ENCODE data around the gene AIG1. TPM values are rescaled to one million over a fixed set of nuclear protein-coding genes. Genes with fewer than 3 reads are reported as not detected.

AIG1 gene
- total RNA-seq, 1 donor from 2014 or later, result 7.2 TPM

- TF ChIP-seq CTCF (IDR thresholded peaks at IDR 0.05), result no peak
- ATAC-seq (ENCODE audit: low read depth) (no peak), DNase-seq (no peak)
- intact Hi-C loops (cut with micrococcal nuclease), result no loop called here
- H3K27ac Mint-ChIP-seq, result no peak overlapping the region
- H3K4me3 Mint-ChIP-seq, result no peak overlapping the region
- ChIA-PET CTCF (no interaction called here), POLR2A (no interaction called here)
- no peaks in the 10 kb centered on the region for H3K27me3 Mint-ChIP-seq
- H3K36me3 Mint-ChIP-seq (ENCODE audit: low read depth), result no peaks in the 10 kb centered on the region
- no peaks in the 10 kb centered on the region for H3K4me1 Mint-ChIP-seq
- no peaks in the 10 kb centered on the region for H3K9me3 Mint-ChIP-seq
These were observed 228.2 kb downstream of the AIG1 start for GRCh38 chr6:143288923-143289322.

DNA sequence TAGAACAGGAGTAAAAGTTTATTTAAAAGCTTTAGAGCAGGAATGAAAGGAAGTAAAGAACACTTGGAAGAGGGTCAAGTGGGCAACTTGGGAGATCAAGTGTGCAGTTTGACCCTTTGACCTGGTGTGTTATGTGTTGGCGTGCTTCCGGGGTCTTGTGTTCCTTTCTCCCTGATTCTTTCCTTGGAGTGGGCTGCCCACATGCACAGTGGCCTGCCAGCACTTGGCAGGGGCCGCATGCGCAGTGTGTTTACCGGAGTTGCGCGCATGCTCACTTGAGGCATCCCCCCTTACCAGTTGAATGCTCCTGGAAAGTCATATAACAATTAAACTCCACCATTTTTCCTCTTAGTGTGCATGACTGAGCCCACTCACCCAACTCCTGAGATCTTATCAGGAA lies 229.5 kb downstream of the AIG1 start:
- H3K9me3 Mint-ChIP-seq, result no peaks in the 10 kb centered on the region
- POLR2A ChIA-PET, result no interaction called here
- no peak for TF ChIP-seq CTCF (IDR thresholded peaks at IDR 0.05)
- no peaks in the 10 kb centered on the region for H3K36me3 Mint-ChIP-seq (ENCODE audit: low read depth)
- DNase-seq (no peak), ATAC-seq (ENCODE audit: low read depth) (no peak)
- no peak overlapping the region for H3K4me3 Mint-ChIP-seq
- no peaks in the 10 kb centered on the region for H3K4me1 Mint-ChIP-seq
- no peaks in the 10 kb centered on the region for H3K27me3 Mint-ChIP-seq
- no peak overlapping the region for H3K27ac Mint-ChIP-seq
- CTCF ChIA-PET, result no interaction called here
- intact Hi-C loops (cut with micrococcal nuclease), result no loop called here

DNA sequence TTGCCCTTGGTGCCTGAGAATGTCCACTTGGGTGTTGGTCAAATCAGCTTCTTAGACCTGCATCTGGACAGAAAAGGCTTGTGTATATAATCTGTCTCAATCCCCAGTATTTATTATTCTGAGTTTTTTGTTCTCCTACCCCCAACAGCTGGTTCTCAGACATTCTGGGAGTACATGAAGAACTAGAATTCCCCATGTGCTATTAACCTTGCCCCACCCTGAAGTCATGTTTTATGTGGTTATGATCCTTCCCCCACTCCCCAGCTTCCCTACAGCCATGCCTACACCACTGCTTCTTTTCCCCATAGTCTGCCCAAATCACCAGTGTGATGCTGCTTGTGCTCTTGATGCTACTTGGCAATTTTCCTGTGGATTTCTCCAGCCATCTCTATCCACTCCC lies 232.8 kb downstream of the AIG1 start:
- POLR2A ChIA-PET, result no interaction called here
- no peaks in the 10 kb centered on the region for H3K9me3 Mint-ChIP-seq
- H3K4me1 Mint-ChIP-seq, result no peaks in the 10 kb centered on the region
- H3K27ac Mint-ChIP-seq, result no peak overlapping the region
- no peaks in the 10 kb centered on the region for H3K27me3 Mint-ChIP-seq
- no peaks in the 10 kb centered on the region for H3K36me3 Mint-ChIP-seq (ENCODE audit: low read depth)
- TF ChIP-seq CTCF (IDR thresholded peaks at IDR 0.05), result no peak
- no peak for DNase-seq
- CTCF ChIA-PET, result no interaction called here
- intact Hi-C loops (cut with micrococcal nuclease), result no loop called here
- H3K4me3 Mint-ChIP-seq, result no peak overlapping the region
- ATAC-seq (ENCODE audit: low read depth), result no peak

- Mint-ChIP-seq H3K27me3 (no peaks in the 10 kb centered on the region), H3K27ac (no peak overlapping the region), H3K4me3 (no peak overlapping the region), H3K36me3 (ENCODE audit: low read depth) (no peaks in the 10 kb centered on the region), H3K4me1 (no peaks in the 10 kb centered on the region), H3K9me3 (no peaks in the 10 kb centered on the region)
- no peak for DNase-seq
- intact Hi-C loops (cut with micrococcal nuclease), result no loop called here
- CTCF ChIA-PET, result no interaction called here
- no peak for ATAC-seq (ENCODE audit: low read depth)
- POLR2A ChIA-PET, result no interaction called here
- TF ChIP-seq CTCF (IDR thresholded peaks at IDR 0.05), result no peak
These were observed 233.7 kb downstream of the AIG1 start for GRCh38 chr6:143294265-143294860.

DNA sequence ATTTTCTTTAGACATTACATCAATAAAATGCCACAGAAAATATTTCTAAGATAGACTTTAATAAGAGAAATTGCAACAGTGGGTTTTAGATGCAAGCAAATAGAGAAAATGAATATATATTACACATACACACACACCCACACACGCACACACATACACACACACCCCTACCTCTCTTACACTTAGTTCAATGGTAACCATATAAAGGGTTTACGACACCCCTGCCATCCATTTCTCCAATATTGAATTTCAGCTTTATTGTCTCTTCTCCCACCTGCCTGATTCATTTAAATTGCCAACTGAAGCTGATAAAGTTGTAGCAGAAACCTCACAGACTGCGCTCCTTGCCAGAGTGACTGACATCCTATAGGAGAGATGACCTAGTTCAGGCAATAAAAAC lies 235.2 kb downstream of the AIG1 start:
- H3K27me3 Mint-ChIP-seq, result no peaks in the 10 kb centered on the region
- POLR2A ChIA-PET, result no interaction called here
- no peak for DNase-seq
- no peaks in the 10 kb centered on the region for H3K9me3 Mint-ChIP-seq
- H3K36me3 Mint-ChIP-seq (ENCODE audit: low read depth), result no peaks in the 10 kb centered on the region
- H3K27ac Mint-ChIP-seq, result no peak overlapping the region
- no peaks in the 10 kb centered on the region for H3K4me1 Mint-ChIP-seq
- no peak overlapping the region for H3K4me3 Mint-ChIP-seq
- CTCF ChIA-PET, result no interaction called here
- intact Hi-C loops (cut with micrococcal nuclease), result no loop called here
- no peak for TF ChIP-seq CTCF (IDR thresholded peaks at IDR 0.05)
- ATAC-seq (ENCODE audit: low read depth), result no peak

Measured in activated B cell treated with CpG ODN at 0.5 μM for 24 hours (primary cell).